ENCODE measurements around the gene ANGPT4. TPM values are rescaled to one million over a fixed set of nuclear protein-coding genes. Genes with fewer than 3 reads are reported as not detected.

Gene ANGPT4
- total RNA-seq, 4 donors from 2014 or later = 0.27 TPM; not detected in 3

DNA sequence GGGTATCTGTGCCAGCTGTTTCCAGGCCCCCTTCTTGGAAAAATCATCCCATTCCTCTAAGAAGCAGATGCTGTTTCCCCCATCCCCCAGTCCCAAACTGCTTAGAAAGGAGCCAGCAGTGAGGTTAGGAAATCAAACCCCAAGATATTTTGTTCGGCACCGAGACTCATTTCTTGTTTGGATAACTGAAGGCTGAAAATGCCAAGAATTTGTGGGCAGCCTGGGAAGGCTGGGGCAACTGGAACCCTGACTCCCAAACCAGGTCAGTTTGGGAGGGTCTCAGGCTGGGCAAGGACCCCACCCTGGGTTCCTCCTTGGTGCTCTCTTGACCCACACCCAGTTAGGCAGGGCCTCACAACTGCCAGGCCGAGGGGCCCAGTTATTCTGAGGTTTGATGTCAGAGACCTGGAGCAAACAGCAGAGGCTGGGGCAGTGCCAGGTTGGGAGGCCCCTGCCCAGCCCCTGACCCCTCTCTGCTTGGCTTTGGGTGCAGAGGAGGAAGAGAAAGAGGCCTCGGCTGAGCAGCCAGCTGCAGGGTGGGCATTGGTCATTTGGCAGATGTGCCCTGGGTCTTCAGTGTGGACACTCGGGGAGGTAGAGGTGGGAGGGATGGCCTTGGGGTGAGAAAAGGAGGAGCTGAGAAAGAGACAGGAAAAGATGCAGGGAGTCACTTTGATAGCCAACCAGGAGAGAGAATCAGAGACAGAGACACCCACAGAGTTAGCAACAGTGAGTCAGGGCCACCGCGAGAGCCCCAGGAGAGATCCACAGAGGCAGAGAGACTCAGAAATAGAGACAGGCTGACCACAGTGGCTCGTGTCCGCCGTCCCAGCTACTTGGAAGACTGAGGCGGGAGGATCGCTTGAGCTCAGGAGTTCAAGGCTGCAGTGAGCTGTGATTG lies 5.0 kb downstream of the ANGPT4 start:
- TF ChIP-seq, protein P1, sequence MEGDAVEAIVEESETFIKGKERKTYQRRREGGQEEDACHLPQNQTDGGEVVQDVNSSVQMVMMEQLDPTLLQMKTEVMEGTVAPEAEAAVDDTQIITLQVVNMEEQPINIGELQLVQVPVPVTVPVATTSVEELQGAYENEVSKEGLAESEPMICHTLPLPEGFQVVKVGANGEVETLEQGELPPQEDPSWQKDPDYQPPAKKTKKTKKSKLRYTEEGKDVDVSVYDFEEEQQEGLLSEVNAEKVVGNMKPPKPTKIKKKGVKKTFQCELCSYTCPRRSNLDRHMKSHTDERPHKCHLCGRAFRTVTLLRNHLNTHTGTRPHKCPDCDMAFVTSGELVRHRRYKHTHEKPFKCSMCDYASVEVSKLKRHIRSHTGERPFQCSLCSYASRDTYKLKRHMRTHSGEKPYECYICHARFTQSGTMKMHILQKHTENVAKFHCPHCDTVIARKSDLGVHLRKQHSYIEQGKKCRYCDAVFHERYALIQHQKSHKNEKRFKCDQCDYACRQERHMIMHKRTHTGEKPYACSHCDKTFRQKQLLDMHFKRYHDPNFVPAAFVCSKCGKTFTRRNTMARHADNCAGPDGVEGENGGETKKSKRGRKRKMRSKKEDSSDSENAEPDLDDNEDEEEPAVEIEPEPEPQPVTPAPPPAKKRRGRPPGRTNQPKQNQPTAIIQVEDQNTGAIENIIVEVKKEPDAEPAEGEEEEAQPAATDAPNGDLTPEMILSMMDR (IDR thresholded peaks at IDR 0.05) = no peak
- no peak for TF ChIP-seq POLR2A (IDR thresholded peaks at IDR 0.05)
- H3K4me1 ChIP-seq = no peaks in the 10 kb centered on the region
- no peaks in the 10 kb centered on the region for H3K9me3 ChIP-seq
- H3K36me3 ChIP-seq = no peaks in the 10 kb centered on the region
- H3K27ac ChIP-seq = no peak overlapping the region
- peak in 1 of 3 donors; percentile 23 for DNase-seq
- no peaks in the 10 kb centered on the region for H3K27me3 ChIP-seq
- no peak overlapping the region for H3K4me3 ChIP-seq

DNA sequence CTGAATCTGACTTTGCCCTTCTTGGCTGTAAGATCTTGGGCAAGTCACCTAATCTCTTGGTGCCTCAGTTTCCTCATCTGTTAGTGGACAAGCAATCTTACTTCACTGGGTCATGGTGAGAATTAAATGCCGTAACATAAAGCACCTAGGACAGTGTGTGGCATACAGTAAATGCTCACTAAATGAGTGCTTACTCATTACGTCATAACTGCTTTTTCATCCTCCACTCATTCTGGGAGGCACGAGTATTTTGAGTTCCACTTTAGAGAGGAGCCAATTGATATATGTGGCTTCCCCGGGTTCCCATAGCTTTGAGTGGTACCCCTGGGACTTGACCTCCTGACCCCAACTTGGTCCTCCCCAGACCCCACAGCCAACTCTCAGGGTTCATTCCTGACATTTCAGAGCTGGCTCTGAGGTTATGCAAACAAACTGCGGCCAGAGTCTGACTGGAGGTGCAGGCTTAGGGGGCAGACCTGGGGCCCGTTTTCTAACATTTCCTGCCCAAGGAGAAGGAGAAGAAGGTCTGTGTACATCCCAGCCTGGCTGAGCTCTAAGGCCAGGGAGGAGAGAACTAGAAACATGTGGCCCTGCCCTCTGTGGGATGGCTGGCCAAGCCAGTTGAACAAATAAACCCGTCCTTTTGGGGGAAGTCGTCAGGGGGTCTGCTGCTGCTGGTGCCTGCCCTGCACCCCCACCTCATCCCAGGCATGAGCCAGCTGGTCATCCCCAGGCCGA lies 5.8 kb downstream of the ANGPT4 start:
- Histone ChIP-seq H3K9me3 (no peaks in the 10 kb centered on the region), H3K4me1 (no peaks in the 10 kb centered on the region), H3K27ac (no peak overlapping the region), H3K27me3 (no peaks in the 10 kb centered on the region), H3K36me3 (no peaks in the 10 kb centered on the region), H3K4me3 (no peak overlapping the region)
- no peak for DNase-seq
- TF ChIP-seq, protein P1 (IDR thresholded peaks at IDR 0.05) = no peak
- no peak for TF ChIP-seq POLR2A (IDR thresholded peaks at IDR 0.05)

DNA sequence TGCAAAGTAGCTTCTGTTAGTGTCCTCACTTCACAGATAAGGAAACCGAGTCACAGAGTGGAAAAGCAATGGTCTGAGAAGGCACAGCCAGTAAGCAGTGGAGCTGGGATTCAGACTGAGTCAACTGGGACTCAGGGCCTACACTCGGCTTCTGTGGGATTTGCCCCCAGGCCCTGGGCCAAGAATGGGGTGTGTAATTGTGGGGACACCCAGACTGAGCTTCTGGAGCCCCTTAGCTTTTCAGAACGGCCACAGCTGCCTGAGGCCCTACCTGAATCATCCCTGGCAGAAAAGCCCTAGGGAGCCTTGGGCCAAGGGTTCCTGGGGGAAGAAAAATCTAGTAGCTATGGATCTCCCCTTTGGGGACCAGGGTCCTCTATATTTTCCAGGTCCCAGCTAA lies 6.5 kb downstream of the ANGPT4 start:
- TF ChIP-seq, protein P1 (IDR thresholded peaks at IDR 0.05) = no peak
- TF ChIP-seq POLR2A (IDR thresholded peaks at IDR 0.05) = no peak
- Histone ChIP-seq H3K36me3 (no peaks in the 10 kb centered on the region), H3K27me3 (no peaks in the 10 kb centered on the region), H3K27ac (no peak overlapping the region), H3K4me1 (no peaks in the 10 kb centered on the region), H3K4me3 (no peak overlapping the region), H3K9me3 (no peaks in the 10 kb centered on the region)
- DNase-seq = peak in 1 of 3 donors; percentile 3

DNA sequence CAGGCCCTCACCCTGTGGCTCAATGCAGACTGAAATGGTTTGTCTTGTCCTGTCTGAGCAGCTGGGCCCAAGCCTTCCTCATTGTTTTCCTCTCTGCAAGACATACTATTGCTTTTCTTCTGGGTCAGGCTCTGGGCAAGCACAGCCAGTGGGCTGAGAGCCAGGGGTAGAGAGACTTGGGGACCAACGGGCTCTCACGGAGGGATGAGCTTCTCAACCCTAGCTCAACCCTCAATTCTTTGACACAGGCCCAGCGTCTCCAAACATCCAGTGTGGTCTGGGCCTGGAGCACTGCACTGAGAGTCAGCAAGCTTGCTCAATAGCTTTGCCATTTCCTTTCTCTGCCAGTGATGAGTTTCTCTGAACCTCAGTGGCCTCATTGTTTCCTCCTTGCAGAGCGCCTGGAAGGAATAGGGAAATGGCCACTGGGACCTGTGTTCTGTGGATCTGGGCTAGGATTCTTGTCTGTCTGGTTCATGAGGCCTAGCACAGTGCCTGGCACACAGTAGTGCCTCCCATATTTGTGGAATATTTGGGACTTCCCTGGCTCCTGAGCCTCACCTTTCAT lies 9.3 kb downstream of the ANGPT4 start:
- DNase-seq = no peak
- no peaks in the 10 kb centered on the region for H3K9me3 ChIP-seq
- TF ChIP-seq, protein P1 (IDR thresholded peaks at IDR 0.05) = no peak
- no peak for TF ChIP-seq POLR2A (IDR thresholded peaks at IDR 0.05)
- no peaks in the 10 kb centered on the region for H3K4me1 ChIP-seq
- H3K36me3 ChIP-seq = no peaks in the 10 kb centered on the region
- no peak overlapping the region for H3K27ac ChIP-seq
- H3K4me3 ChIP-seq = no peak overlapping the region
- no peaks in the 10 kb centered on the region for H3K27me3 ChIP-seq

DNA sequence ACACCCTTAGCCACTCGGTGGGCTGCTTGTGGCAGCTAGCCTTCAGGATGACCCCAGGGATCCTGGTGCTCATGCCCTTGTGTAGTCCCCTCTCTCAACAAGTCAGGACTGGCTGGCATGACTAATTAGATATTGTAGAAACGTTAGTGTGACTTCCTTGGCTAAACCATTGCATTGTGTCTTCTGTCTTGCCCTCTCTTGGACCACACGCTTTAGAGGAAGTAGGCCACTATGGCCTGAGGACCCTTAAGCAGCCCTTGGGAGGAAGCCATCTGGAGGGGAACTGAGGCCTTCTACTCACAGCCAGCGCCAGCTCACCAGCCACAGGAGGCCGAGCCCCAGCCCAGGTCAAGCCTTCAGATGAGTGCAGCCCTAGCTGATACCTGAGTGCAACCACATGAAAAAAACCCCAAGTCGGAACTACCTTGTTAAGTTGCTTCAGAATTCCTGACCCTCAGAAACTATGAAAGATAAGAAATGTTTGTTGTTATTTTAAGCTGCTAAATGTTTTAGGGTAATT lies 10.1 kb downstream of the ANGPT4 start:
- no peak for DNase-seq
- TF ChIP-seq POLR2A (IDR thresholded peaks at IDR 0.05) = no peak
- TF ChIP-seq, protein P1 (IDR thresholded peaks at IDR 0.05) = no peak
- Histone ChIP-seq H3K4me1 (no peaks in the 10 kb centered on the region), H3K36me3 (no peaks in the 10 kb centered on the region), H3K27me3 (no peaks in the 10 kb centered on the region), H3K27ac (no peak overlapping the region), H3K4me3 (no peak overlapping the region), H3K9me3 (no peaks in the 10 kb centered on the region)
